Psoas muscle (tissue), 8 donors: ENCODE measurements around the gene TXLNB. TPM values are rescaled to one million over a fixed set of nuclear protein-coding genes. Genes with fewer than 3 reads are reported as not detected.
A peak's percentile ranks its signal among the peaks of the same experiment; 100 is the strongest.

Experiments
- ATAC-seq, 4 donors: fragments of 200-7000 bp; cut with Tn5 transposase; one replicate each; pipeline ENCODE4 v1.9.1; 2020; ENCODE audit warnings: moderate library complexity in 3 of 4, mild to moderate bottlenecking in 2 of 4
- DNase-seq, 2 donors: peaks; one replicate each; pipeline ENCODE4 v3.0.0-alpha.2; 2020
- H3K27ac ChIP-seq: fragments of 200-600 bp; one replicate; pipeline ENCODE4 v1.8.0; 2022
- H3K27me3 ChIP-seq, 3 donors: fragments of 200-600 bp in 1 of 3; one replicate each; pipeline versions ENCODE4 v1.6.1 to v1.8.0; 2013 to 2022; ENCODE audit warnings: low read length in 2 of 3, mild to moderate bottlenecking in 2 of 3, moderate library complexity in 1 of 3; ENCODE audit not compliant: insufficient read depth in 3 of 3
- H3K36me3 ChIP-seq, 2 donors: fragments of 200-600 bp in 1 of 2; one replicate each; pipeline versions ENCODE4 v1.6.1 to v1.8.0; 2013 to 2022; ENCODE audit warnings: low read depth in 1 of 2, mild to moderate bottlenecking in 1 of 2, moderate library complexity in 1 of 2; ENCODE audit not compliant: insufficient read depth in 1 of 2
- H3K4me1 ChIP-seq: fragments of 200-600 bp; one replicate; pipeline ENCODE4 v1.8.0; 2022
- H3K4me3 ChIP-seq: fragments of 200-600 bp; one replicate; pipeline ENCODE4 v1.8.0; 2022; ENCODE audit warnings: mild to moderate bottlenecking
- H3K9me3 ChIP-seq: fragments of 200-600 bp; one replicate; pipeline ENCODE4 v1.8.0; 2022
- CTCF ChIP-seq: fragments of 200-600 bp; IDR thresholded peaks from one replicate; pipeline ENCODE4 v1.8.0; 2022; ENCODE audit warnings: antibody characterized with exemption
- WGBS, 3 donors: extraction: QIAGEN DNeasy Blood & Tissue Kit; methylation state at CpG; one replicate each; pipeline versions ENCODE4 v1.1.6 to v1.1.7; 2013; 5-methylcytosine and 5-hydroxymethylcytosine counted together
- intact Hi-C, 2 donors: fragments of 100-400 bp; cut with DNase I; formaldehyde crosslinking; loops; one replicate each; pipeline versions ENCODE4 v1.11.0 to v1.14.2; 2022
- polyA plus RNA-seq, 3 donors: library from polyadenylated mRNA; stranded (reverse); fragments of 200-250 nt; gene quantifications; one replicate each; pipeline ENCODE4 v1.2.3, GENCODE V29; 2013
- total RNA-seq, 4 donors: library from RNA; stranded (reverse); fragmentation: NEBNext Ultra II Directional in 2 of 4; extraction: Animal tissue kit (Norgen Biotek cat#: 25700) in 2 of 4; gene quantifications; one replicate each; pipeline versions ENCODE4 v1.2.1 to v1.2.4, GENCODE V29; 2021 to 2023
- donor health status: healthy with polysubstance abuse.
- donor health status: DM: no; HTN: no; CAD: no; lungs with moderate emphysema.
- donor health status: Bipolar disorder and iron deficiency.
- donor health status: healthy.
- donor health status: DM: yes; HTN: yes; CAD: no.
- donor health status: DM: no; HTN: no; CAD: no.
- donor health status: DM: no; HTN: no; CAD: no.
- donor health status: DM: yes; HTN: yes; CAD: no.

TXLNB gene
- total and polyA plus RNA-seq, 7 donors: 1.8 to 230 (median 128) TPM

DNA sequence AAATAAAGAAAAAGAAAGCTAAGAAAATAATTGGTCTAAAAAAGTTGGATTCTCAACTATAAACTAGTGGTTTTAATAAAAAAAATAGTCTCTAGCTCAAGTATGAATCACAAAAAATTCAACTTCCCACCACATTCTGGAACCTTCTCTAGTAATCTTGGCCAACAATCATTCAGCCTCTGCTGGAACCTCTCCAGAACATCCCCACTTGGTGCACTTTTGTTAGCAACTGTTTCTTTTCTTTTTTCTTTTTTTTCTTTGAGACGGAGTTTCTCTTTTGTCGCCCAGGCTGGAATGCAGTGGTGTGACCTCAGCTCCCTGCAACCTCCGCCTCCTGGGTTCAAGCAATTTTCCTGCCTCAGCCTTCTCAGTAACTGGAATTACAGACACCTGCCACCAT, 35.7 kb downstream of the TXLNB start:
- no peak overlapping the region for H3K4me3 ChIP-seq
- H3K36me3 ChIP-seq: peaks cover 0 to 81% of the 10 kb centered on the region in 2 donors
- WGBS, 3 donors: 55 to 64% (median 63%) methylated on average over 3 of the region's 3 CpGs
- H3K27me3 ChIP-seq: no peaks in the 10 kb centered on the region
- DNase-seq (no peak), ATAC-seq (no peak)
- intact Hi-C loops: no loop called here
- H3K27ac ChIP-seq: peak overlapping the region; percentile 91
- no peak for TF ChIP-seq CTCF
- peaks cover 26% of the 10 kb centered on the region for H3K4me1 ChIP-seq
- H3K9me3 ChIP-seq: no peaks in the 10 kb centered on the region

DNA sequence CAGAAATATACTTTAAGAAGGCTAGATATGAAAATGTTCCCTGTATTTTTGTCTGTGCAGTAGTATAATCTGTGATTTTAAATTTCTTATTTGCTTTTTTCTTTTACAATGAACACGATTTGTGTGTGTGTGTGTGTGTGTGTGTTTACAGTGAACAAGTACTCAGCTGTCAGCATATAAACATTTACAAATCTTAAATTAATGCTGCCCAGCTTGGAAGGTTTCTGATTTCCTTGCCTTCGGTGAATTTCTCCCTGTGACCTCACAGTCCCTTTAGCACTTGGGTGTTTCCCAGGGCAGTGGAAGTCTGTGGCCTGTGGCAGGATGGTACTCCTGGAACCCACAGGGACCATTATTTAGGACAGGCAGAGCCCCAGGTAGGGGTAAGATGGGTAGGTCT, 37.6 kb downstream of the TXLNB start:
- peaks cover 0 to 69% of the 10 kb centered on the region in 2 donors for H3K36me3 ChIP-seq
- peak overlapping the region; percentile 91 for H3K27ac ChIP-seq
- intact Hi-C loops: no loop called here
- no peak for TF ChIP-seq CTCF
- no peak overlapping the region for H3K4me3 ChIP-seq
- no peaks in the 10 kb centered on the region for H3K9me3 ChIP-seq
- ATAC-seq (no peak), DNase-seq (no peak)
- H3K4me1 ChIP-seq: peaks cover 36% of the 10 kb centered on the region
- no peaks in the 10 kb centered on the region for H3K27me3 ChIP-seq
- WGBS, 3 donors: 51 to 65% (median 54%) methylated on average over 2 of the region's 2 CpGs

DNA sequence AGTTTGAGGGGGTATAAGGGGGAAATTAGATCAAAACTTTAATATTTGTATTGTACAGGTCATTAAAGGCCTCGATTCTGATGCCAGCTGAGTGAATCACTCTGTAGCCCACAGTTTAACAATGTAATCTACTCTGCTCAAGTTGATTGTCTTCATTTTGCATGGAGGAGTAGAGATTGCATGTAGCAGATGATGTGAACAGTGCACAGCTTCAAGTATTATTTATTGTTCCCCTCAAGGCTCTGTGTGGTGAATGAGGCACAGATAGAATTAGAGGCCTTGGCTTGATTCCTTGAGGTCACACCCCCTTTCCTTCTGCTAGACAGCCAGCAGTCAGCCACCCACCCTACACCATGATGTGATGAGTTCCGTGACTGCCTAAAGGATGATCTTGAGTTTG, 38.1 kb downstream of the TXLNB start:
- 63 to 79% (median 68%) methylated on average over 2 of the region's 2 CpGs for WGBS, 3 donors
- peaks cover 0 to 69% of the 10 kb centered on the region in 2 donors for H3K36me3 ChIP-seq
- H3K9me3 ChIP-seq: no peaks in the 10 kb centered on the region
- H3K27me3 ChIP-seq: no peaks in the 10 kb centered on the region
- H3K27ac ChIP-seq: peak overlapping the region; percentile 91
- H3K4me1 ChIP-seq: peaks cover 36% of the 10 kb centered on the region
- ATAC-seq (no peak), DNase-seq (no peak)
- TF ChIP-seq CTCF: no peak
- no peak overlapping the region for H3K4me3 ChIP-seq
- intact Hi-C loops: no loop called here

- H3K9me3 ChIP-seq: no peaks in the 10 kb centered on the region
- H3K27me3 ChIP-seq: no peaks in the 10 kb centered on the region
- peaks cover 36% of the 10 kb centered on the region for H3K4me1 ChIP-seq
- no peak for DNase-seq
- WGBS, 3 donors: 32 to 45% (median 33%) methylated on average over 4 of the region's 4 CpGs
- H3K27ac ChIP-seq: peak overlapping the region; percentile 91
- H3K4me3 ChIP-seq: no peak overlapping the region
- intact Hi-C loops: no loop called here
- peak; percentile 44 to 68 (median 62) for ATAC-seq
- TF ChIP-seq CTCF: no peak
- peaks cover 0 to 65% of the 10 kb centered on the region in 2 donors for H3K36me3 ChIP-seq
These were observed 40.0 kb downstream of the TXLNB start for GRCh38 chr6:139251691-139252390.
